Erythroblast (primary cell): ENCODE data around the gene LIX1.
"Not testable (repeated sequence)": the region's sequence is repeated elsewhere in the genome, so short reads cannot be mapped to it uniquely, and the experiment has no call there.

Experiments
- DNase-seq, 2 experiments: peaks; one replicate each; lab custom pipeline; 2025; lab: John Stamatoyannopoulos, UW
- GATA1 ChIP-seq: IDR thresholded peaks from 2 replicates; pipeline ENCODE4 v1.6.1; 2011; ENCODE audit warnings: low read depth, mild to moderate bottlenecking, control low read depth, low read length, moderate library complexity
- POLR2A ChIP-seq: IDR thresholded peaks from 2 replicates; pipeline ENCODE4 v1.6.1; 2011; ENCODE audit warnings: mild to moderate bottlenecking, low read length

The LIX1 gene

GRCh38 chr5:97142521-97143254, at the start of gene LIX1:
TSS of gene LIX1 (minus strand) at chr5:97142611. CDS start at chr5:97142576, 35 bp downstream.
- peak; percentile 15 to 35 for DNase-seq
- TF ChIP-seq GATA1: no peak
- TF ChIP-seq POLR2A: no peak

GRCh38 chr5:97191893-97192292, 49.5 kb upstream of the LIX1 start:
- DNase-seq: no peak
- no peak for TF ChIP-seq POLR2A
- TF ChIP-seq GATA1: no peak

GRCh38 chr5:97189523-97189922, 47.1 kb upstream of the LIX1 start:
- not testable (repeated sequence) for DNase-seq

GRCh38 chr5:97183930-97184213, 41.5 kb upstream of the LIX1 start:
- no peak for DNase-seq

GRCh38 chr5:97183100-97183929, 40.9 kb upstream of the LIX1 start, which contains the start of gene RIOK2:
TSS of gene RIOK2 (minus strand) at chr5:97183247. CDS start at chr5:97183191, 56 bp downstream.
- peak; percentile 94 to 95 for DNase-seq
- TF ChIP-seq POLR2A: peak; percentile 84
- no peak for TF ChIP-seq GATA1

More at GRCh38 chr5:97183930-97184213, 41.5 kb upstream of the LIX1 start:
- no peak for TF ChIP-seq GATA1
- TF ChIP-seq POLR2A: no peak

GRCh38 chr5:97182571-97183099, 40.2 kb upstream of the LIX1 start:
- TF ChIP-seq POLR2A: no peak
- TF ChIP-seq GATA1: no peak

GRCh38 chr5:97181856-97182545, 39.6 kb upstream of the LIX1 start:
- DNase-seq: peak; percentile 8 to 41
- TF ChIP-seq POLR2A (no peak), GATA1 (no peak)

More at GRCh38 chr5:97182571-97183099, 40.2 kb upstream of the LIX1 start:
- peak in 1 of 2 experiments; percentile 47 for DNase-seq

GRCh38 chr5:97179457-97179856, 37.0 kb upstream of the LIX1 start:
- DNase-seq: not testable (repeated sequence)

- TF ChIP-seq POLR2A (no peak), GATA1 (no peak)
- DNase-seq: no peak
Observed at GRCh38 chr5:97172227-97172626, 29.8 kb upstream of the LIX1 start.

- TF ChIP-seq POLR2A (no peak), GATA1 (no peak)
- DNase-seq: no peak
Observed at GRCh38 chr5:97171703-97172102, 29.3 kb upstream of the LIX1 start.

GRCh38 chr5:97167435-97167834, 25.0 kb upstream of the LIX1 start:
- TF ChIP-seq POLR2A (no peak), GATA1 (no peak)
- DNase-seq: no peak

GRCh38 chr5:97165726-97166125, 23.3 kb upstream of the LIX1 start:
- no peak for DNase-seq
- TF ChIP-seq POLR2A (no peak), GATA1 (no peak)

- no peak for DNase-seq
- TF ChIP-seq GATA1 (no peak), POLR2A (no peak)
Observed at GRCh38 chr5:97164846-97165245, 22.4 kb upstream of the LIX1 start.
